ENCODE measurements around the gene CLEC18B.
"Not testable (repeated sequence)": the region's sequence is repeated elsewhere in the genome, so short reads cannot be mapped to it uniquely, and the experiment has no call there.

- TF ChIP-seq CTCF, POLR2A, POLR2AphosphoS5 (IDR thresholded peaks at IDR 0.05): not testable (repeated sequence)
Measured at GRCh38 chr16:74382339-74383034, 38.8 kb downstream of the CLEC18B start.

Data from gastroesophageal sphincter (tissue), 3 donors.